SK-N-MC (cell line): ENCODE data around the gene TRPV2.
"Not testable (repeated sequence)": the region's sequence is repeated elsewhere in the genome, so short reads cannot be mapped to it uniquely, and the experiment has no call there.

Experiments used
- DNase-seq: peaks from one replicate; pipeline ENCODE4 v3.0.0-alpha.2; 2011; ENCODE audit warnings: low read depth, low spot score
- H3K27ac ChIP-seq: fragments of 200-600 bp; sonication (generic); 2 replicates; pipeline ENCODE4 v1.5.1; 2016; ENCODE audit warnings: mixed run types
- H3K36me3 ChIP-seq: fragments of 200-600 bp; sonication (generic); 2 replicates; pipeline ENCODE4 v1.6.1; 2017; ENCODE audit warnings: antibody characterized with exemption, low read length, mixed read lengths; ENCODE audit not compliant: insufficient read depth
- H3K4me3 ChIP-seq: fragments of 200-600 bp; sonication (generic); 2 replicates; pipeline ENCODE4 v1.5.1; 2016
- H3K9ac ChIP-seq: fragments of 200-600 bp; sonication (generic); 2 replicates; pipeline ENCODE4 v1.8.0; 2017; ENCODE audit warnings: mixed run types, mixed read lengths; ENCODE audit not compliant: insufficient read length
- H3K9me3 ChIP-seq: fragments of 200-600 bp; sonication (generic); 2 replicates; pipeline ENCODE4 v1.6.1; 2017; ENCODE audit warnings: low read depth, mild to moderate bottlenecking, antibody characterized with exemption, low read length, moderate library complexity, mixed read lengths
- EZH2 ChIP-seq: fragments of 200-600 bp; sonication (generic); IDR thresholded peaks from one replicate; pipeline ENCODE4 v1.6.1; 2017; ENCODE audit warnings: antibody characterized with exemption
- FOXP2 ChIP-seq: optimal IDR thresholded peaks from 2 replicates; pipeline ENCODE3; 2011; ENCODE audit warnings: mild to moderate bottlenecking, moderate library complexity; ENCODE audit not compliant: insufficient read depth; ENCODE audit errors: extremely low read length, control extremely low read depth
- POLR2AphosphoS5 ChIP-seq: IDR thresholded peaks from 2 replicates; pipeline ENCODE4 v1.6.1; 2012; ENCODE audit warnings: mild to moderate bottlenecking, low read depth, low read length, borderline replicate concordance

TRPV2 gene

GRCh38 chr17:16443511-16444257 is 28.3 kb downstream of the TRPV2 start:
- DNase-seq, result no peak
- no peak overlapping the region for H3K4me3 ChIP-seq
- H3K36me3 ChIP-seq, result peaks cover 84% of the 10 kb centered on the region
- peak; percentile 42; the same call in 1 of the 2 replicates for TF ChIP-seq POLR2AphosphoS5
- TF ChIP-seq EZH2, result no peak
- no peak for TF ChIP-seq FOXP2
- H3K9me3 ChIP-seq, result no peaks in the 10 kb centered on the region
- peak overlapping the region; percentile 99 for H3K9ac ChIP-seq
- peak overlapping the region; percentile 91 for H3K27ac ChIP-seq

GRCh38 chr17:16444258-16444886 is 29.0 kb downstream of the TRPV2 start:
- Histone ChIP-seq H3K36me3 (peaks cover 87% of the 10 kb centered on the region), H3K4me3 (no peak overlapping the region), H3K27ac (peak overlapping the region; percentile 91), H3K9me3 (no peaks in the 10 kb centered on the region), H3K9ac (no peak overlapping the region)
- no peak for DNase-seq
- TF ChIP-seq EZH2, result no peak
- TF ChIP-seq FOXP2, result no peak
- TF ChIP-seq POLR2AphosphoS5, result no peak

GRCh38 chr17:16446338-16446983 is 31.1 kb downstream of the TRPV2 start:
- Histone ChIP-seq H3K4me3 (no peak overlapping the region), H3K9ac (no peak overlapping the region), H3K9me3 (no peaks in the 10 kb centered on the region), H3K36me3 (peaks cover 66% of the 10 kb centered on the region), H3K27ac (peak overlapping the region; percentile 62; the same call in 1 of the 2 replicates)
- TF ChIP-seq EZH2, result no peak
- TF ChIP-seq POLR2AphosphoS5, result no peak
- TF ChIP-seq FOXP2, result no peak
- no peak for DNase-seq

- peaks cover 54% of the 10 kb centered on the region for H3K36me3 ChIP-seq
- no peak for TF ChIP-seq FOXP2
- no peak for TF ChIP-seq EZH2
- TF ChIP-seq POLR2AphosphoS5, result no peak
- H3K27ac ChIP-seq, result peak overlapping the region; percentile 71; the same call in 1 of the 2 replicates
These were observed 32.3 kb downstream of the TRPV2 start for GRCh38 chr17:16447676-16448075.

GRCh38 chr17:16448490-16448889 is 33.1 kb downstream of the TRPV2 start:
- Histone ChIP-seq H3K9me3 (no peaks in the 10 kb centered on the region), H3K36me3 (peaks cover 46% of the 10 kb centered on the region), H3K4me3 (no peak overlapping the region), H3K27ac (peak overlapping the region; percentile 71; the same call in 1 of the 2 replicates), H3K9ac (no peak overlapping the region)
- no peak for TF ChIP-seq EZH2
- 0 out of 2 replicates have a peak, but pooled peaks have one; percentile 26 for TF ChIP-seq POLR2AphosphoS5
- TF ChIP-seq FOXP2, result no peak
- DNase-seq, result no peak

More at GRCh38 chr17:16447676-16448075, 32.3 kb downstream of the TRPV2 start:
- DNase-seq, result no peak
- Histone ChIP-seq H3K9ac (no peak overlapping the region), H3K4me3 (no peak overlapping the region), H3K9me3 (no peaks in the 10 kb centered on the region)

GRCh38 chr17:16449121-16449570 is 33.8 kb downstream of the TRPV2 start:
- Histone ChIP-seq H3K27ac (peak overlapping the region; percentile 31; the same call in 1 of the 2 replicates), H3K9me3 (no peaks in the 10 kb centered on the region), H3K4me3 (no peak overlapping the region), H3K9ac (no peak overlapping the region), H3K36me3 (peaks cover 39% of the 10 kb centered on the region)
- DNase-seq, result no peak
- TF ChIP-seq FOXP2 (no peak), POLR2AphosphoS5 (no peak; the same call in 1 of the 2 replicates)

- Histone ChIP-seq H3K9me3 (no peaks in the 10 kb centered on the region), H3K27ac (no peak overlapping the region), H3K36me3 (peaks cover 34% of the 10 kb centered on the region)
These were observed 34.7 kb downstream of the TRPV2 start for GRCh38 chr17:16450028-16450427.

GRCh38 chr17:16452268-16452667 is 36.9 kb downstream of the TRPV2 start:
- H3K9me3 ChIP-seq, H3K4me3 ChIP-seq, DNase-seq, H3K9ac ChIP-seq, H3K27ac ChIP-seq: not testable (repeated sequence)
- H3K36me3 ChIP-seq, result peaks cover 16% of the 10 kb centered on the region

More at GRCh38 chr17:16450028-16450427, 34.7 kb downstream of the TRPV2 start:
- no peak for DNase-seq
- TF ChIP-seq EZH2, result no peak
- no peak overlapping the region for H3K4me3 ChIP-seq
- no peak overlapping the region for H3K9ac ChIP-seq
